Ovary (tissue), 3 donors: ENCODE results near the gene IGLL1.
"Not testable (repeated sequence)": the region's sequence is repeated elsewhere in the genome, so short reads cannot be mapped to it uniquely, and the experiment has no call there.

ENCODE experiments used
- POLR2A ChIP-seq: fragments of 450-650 bp; IDR thresholded peaks from one replicate; pipeline ENCODE4 v1.6.1; 2017; ENCODE audit warnings: antibody characterized with exemption, mild to moderate bottlenecking, moderate library complexity
- TF ChIP-seq, protein P1 (sequence below), 3 donors: fragments of 450-650 bp in 2 of 3; fragments of 200-600 bp in 1 of 3; IDR thresholded peaks; one replicate each; pipeline versions ENCODE4 v1.5.1 to v1.8.0; 2016 to 2022; ENCODE audit warnings: antibody characterized with exemption in 3 of 3, mild to moderate bottlenecking in 1 of 3
- donor health status: DM: no; HTN: no; CAD: no.

DNA sequence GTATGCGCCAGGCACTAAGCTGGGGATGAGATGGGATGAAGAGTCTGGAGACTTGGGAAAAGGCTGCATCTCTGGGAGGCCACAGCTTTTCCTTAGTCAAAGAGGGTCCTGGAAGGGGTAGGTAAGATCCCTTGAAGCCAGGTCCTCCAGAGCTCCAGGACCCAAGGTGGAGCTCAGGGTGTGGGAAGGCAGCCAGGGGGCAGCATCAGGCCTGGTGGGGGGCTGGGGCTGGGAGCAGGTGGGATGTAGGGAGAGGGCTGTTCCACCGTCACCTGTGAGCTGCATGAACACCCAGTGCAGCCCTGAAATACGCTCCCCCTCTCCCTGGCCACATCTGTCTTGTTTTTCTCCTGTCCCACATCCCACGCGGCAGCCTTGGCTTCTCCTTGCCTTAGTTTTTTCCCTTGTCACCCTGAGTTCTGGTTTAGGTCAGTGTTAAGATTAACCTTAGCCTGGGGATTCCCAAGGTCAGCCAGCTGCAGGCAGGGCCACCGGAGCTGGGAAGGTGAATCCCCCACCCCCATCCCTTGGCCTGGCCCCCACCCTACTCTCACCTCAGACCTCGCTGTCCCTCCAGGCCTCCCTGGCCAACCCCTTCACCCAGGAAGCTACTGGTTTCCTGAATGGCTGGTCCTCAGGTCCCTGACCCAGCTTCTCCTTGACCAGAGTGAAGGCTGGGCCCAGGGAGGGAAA lies 17.6 kb upstream of the IGLL1 start:
- not testable (repeated sequence) for TF ChIP-seq POLR2A
- TF ChIP-seq, protein P1, sequence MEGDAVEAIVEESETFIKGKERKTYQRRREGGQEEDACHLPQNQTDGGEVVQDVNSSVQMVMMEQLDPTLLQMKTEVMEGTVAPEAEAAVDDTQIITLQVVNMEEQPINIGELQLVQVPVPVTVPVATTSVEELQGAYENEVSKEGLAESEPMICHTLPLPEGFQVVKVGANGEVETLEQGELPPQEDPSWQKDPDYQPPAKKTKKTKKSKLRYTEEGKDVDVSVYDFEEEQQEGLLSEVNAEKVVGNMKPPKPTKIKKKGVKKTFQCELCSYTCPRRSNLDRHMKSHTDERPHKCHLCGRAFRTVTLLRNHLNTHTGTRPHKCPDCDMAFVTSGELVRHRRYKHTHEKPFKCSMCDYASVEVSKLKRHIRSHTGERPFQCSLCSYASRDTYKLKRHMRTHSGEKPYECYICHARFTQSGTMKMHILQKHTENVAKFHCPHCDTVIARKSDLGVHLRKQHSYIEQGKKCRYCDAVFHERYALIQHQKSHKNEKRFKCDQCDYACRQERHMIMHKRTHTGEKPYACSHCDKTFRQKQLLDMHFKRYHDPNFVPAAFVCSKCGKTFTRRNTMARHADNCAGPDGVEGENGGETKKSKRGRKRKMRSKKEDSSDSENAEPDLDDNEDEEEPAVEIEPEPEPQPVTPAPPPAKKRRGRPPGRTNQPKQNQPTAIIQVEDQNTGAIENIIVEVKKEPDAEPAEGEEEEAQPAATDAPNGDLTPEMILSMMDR (IDR thresholded peaks at IDR 0.05): not testable (repeated sequence)
